D721Med (cell line): ENCODE measurements around the gene CLSTN2.

Experiments used
- DNase-seq: peaks from one replicate; pipeline ENCODE4 v3.0.0; 2011; ENCODE audit warnings: low spot score; ENCODE audit not compliant: insufficient read length
- FAIRE-seq: peaks from 2 replicates; lab custom pipeline; 2011; peaks lifted over from hg19 to GRCh38; lab: Jason Lieb, UNC
- CTCF ChIP-seq: IDR thresholded peaks from 2 replicates; pipeline ENCODE4 v1.5.1; 2012; ENCODE audit warnings: mild to moderate bottlenecking, control low read depth; ENCODE audit not compliant: insufficient read depth; ENCODE audit errors: missing control alignments

Gene CLSTN2

DNA sequence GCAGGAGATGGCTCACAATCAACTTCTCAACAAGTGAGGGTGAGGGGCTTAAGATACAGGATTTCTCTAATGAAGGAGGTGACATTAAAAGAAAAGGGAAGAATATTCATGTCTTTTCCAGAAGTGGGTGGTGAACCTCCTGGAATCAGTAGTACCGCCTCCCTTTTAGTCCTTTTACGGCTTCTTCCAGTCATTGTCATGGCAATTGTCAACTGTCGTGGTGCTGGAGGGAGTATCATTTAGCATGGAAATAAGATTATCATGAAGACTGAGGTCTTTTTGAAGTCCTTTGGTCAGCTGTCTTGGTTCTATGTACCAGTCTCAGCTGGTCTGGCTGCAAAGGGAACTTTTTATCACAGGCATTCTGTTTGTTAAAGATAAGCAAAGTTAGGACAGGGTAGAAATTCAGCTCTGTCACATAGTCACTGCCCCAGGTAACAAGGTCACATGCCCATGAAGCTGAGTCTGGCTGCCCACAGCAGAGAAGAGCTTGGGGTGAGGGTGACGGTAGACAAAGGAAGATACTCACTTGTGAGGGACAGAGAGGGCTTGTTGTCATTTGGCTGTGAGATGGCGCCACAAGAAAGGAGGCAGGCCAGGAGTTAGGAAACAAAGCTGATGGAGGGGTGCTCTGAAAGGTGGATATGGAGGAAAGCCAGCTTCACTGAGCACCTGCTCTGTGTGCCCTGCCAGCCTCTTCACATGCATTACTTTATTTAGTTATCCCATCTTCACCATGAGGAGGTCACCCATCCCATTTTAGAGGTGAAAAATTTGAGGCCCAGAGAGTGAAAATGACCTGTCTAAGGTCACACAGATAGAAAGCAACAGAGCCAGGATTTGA, 514.6 kb downstream of the CLSTN2 start:
- no peak for FAIRE-seq
- TF ChIP-seq CTCF = no peak
- DNase-seq = no peak

- TF ChIP-seq CTCF = no peak
- DNase-seq (no peak), FAIRE-seq (no peak)
Observed at GRCh38 chr3:140453750-140454149, 518.8 kb downstream of the CLSTN2 start.

DNA sequence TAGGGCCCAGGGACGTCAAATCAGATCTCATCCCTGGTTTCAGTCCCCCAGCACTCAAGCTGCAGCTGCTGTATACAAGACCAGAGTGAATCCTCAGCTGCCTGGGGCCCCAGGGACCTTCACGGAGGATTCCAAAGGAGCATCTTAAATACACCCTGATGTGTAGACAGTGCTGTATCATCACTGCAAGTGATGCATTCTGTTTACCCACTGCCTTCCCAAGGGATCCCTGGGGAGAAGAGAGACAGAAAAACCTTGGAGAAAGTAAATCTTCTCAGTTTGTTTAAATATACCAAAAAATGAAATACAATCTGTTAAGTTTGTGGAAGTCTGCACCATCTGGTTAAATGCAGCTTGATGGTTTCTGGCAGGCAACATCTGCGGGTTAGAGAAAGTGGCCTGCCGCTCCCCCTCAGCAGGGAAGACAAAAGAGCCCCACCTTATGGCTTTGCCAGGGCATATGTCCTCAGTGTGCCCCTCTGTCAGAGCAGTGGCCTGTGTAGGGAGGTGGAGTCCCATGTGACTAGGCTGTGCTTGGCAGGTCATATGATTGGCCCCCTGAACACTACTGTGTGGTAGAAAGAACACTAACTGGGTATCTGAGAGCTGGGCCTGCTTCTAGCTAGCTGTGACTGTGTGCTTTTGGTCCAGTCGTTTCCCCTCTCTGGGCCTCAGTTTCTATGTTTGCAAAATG, 520.7 kb downstream of the CLSTN2 start:
- no peak for TF ChIP-seq CTCF
- no peak for FAIRE-seq
- no peak for DNase-seq

- no peak for TF ChIP-seq CTCF
- FAIRE-seq = no peak
Observed at GRCh38 chr3:140456974-140457373, 522.0 kb downstream of the CLSTN2 start.

DNA sequence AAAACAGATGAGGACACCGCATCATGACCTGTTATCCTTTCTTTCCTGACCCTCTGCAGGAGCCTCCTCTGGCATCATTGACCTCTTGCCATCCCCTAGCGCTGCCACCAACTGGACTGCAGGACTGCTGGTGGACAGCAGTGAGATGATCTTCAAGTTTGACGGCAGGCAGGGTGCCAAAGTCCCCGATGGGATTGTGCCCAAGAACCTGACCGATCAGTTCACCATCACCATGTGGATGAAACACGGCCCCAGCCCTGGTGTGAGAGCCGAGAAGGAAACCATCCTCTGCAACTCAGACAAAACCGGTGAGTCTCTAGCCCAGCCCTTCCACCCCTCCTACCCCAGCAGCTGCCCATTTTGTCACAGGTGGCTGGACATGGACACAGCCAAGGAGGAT, 524.5 kb downstream of the CLSTN2 start:
- FAIRE-seq (no peak), DNase-seq (no peak)
- no peak for TF ChIP-seq CTCF

More at GRCh38 chr3:140456974-140457373, 522.0 kb downstream of the CLSTN2 start:
- DNase-seq = no peak

- no peak for TF ChIP-seq CTCF
- DNase-seq = no peak
- FAIRE-seq = no peak
Observed at GRCh38 chr3:140461250-140461649, 526.3 kb downstream of the CLSTN2 start.

- no peak for TF ChIP-seq CTCF
- no peak for FAIRE-seq
- no peak for DNase-seq
Observed at GRCh38 chr3:140463355-140463754, 528.4 kb downstream of the CLSTN2 start.
